ENCODE results near the gene ZKSCAN5.
"Not testable (repeated sequence)": the region's sequence is repeated elsewhere in the genome, so short reads cannot be mapped to it uniquely, and the experiment has no call there.

Gene ZKSCAN5

DNA sequence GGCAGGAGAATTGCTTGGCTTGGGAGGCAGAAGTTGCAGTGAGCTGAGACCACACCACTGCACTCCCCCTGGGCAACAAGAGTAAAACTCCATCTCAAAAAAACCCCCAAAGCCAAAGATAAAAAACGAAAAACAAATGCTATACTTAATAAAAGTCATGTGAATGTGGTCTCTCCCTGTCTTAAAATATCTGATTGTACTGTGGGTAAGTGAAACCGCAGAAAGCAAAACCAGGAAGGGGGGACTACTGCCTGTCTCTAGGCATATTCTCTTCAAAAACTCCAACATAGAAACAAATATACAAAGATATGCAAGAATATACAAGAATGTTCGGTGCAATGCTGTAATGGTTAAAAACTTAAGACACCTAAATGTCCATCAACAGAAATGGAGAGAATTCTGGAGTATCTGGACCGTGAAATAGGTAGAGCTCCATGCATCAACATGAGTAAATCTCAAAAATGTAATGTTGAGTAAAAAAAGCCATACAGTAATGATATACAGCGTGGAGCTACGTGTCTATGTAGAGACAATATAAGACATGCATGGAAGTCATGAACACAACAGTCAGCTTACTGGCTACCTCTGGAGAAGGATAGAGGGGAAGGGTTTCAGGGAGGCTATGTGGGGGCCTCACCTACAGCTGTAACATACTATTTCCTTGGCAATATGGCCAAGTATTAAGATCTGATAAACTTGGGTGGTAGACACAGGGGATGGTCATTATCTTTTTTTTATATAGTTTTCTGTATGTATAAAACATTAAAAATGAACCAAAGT, 6.5 kb upstream of the ZKSCAN5 start:
- DNase-seq (ENCODE audit: low read depth, low spot score): no peak

DNA sequence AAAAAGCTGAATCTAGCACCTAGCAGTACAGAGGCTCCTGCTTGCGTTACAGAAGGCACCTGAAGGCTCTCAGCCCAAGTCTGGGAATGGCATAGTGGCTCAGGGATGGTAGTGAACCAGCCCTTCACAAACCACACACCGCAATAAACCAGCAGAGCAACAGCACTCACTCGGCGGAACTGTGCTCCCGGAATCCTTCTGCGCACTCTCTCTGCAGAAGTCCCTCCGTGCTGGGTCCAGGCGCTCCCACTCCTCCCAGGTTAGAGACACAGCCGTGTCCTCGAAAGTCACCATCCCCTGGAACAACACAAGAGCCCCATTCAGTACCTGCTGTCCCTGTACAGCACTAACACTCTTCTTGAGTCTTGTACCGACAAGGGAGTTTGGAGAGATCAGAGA, 5.9 kb upstream of the ZKSCAN5 start:
- DNase-seq (ENCODE audit: low read depth, low spot score): no peak

DNA sequence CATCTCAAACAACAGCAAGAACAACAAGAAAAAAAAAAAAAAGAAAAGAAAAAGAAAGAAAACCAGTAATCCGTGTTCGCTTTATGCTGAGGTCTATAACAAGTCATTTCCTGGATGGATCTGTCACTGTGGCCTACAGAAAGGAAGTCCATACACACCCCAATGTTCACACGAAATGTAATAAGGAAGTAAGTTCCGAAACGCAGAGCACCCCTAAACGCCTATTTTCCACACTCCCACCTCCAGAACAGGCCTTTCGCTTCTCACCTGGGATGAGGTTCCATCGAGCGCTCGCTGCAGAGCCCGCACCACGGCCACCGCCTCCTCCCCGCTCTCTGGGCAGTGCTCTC, 5.1 kb upstream of the ZKSCAN5 start:
- no peak for DNase-seq (ENCODE audit: low read depth, low spot score)

DNA sequence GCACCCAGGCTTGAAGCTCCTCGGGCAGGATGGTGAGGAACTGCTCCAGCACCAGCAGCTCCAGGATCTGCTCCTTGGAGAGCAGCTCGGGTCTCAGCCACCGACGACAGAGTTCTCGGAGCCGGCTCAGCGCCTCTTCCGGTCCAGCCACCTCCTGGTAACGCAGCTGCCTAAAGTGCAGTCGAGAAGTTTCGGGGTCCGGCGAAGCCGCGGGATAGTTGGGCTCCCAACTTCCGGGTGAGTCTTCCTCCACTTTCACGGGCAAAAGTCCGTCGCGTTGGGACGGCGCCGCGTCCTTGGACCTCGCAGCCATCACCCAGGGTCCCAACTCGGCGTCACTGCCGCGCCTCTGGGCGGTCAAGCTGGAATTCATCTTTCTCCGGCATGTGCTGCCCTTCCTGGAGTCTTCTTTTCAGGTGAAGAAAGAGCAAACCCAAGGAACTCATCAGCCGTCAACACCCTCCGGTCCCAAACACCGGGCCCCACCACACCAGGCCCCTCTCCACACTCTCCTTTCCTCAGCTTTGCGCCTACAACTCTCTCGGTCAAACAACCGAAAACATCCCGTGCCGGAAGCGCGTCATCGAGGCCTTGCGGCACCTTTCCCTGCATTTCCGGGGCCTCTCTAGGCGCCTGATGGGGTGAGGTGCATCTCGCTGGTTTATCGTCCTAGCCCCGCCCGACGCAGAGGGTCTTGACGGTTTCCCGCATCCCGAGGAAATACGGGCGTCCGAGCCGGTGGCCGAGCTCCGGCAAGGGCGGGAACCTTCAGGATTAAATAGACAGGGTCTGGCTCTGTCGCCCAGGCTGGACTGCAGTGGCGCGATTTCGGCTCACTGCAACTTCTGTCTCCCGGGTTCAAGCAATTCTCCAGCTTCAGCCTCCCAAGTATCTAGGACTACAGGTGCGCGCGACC, 4.5 kb upstream of the ZKSCAN5 start, which contains the start of gene ZNF394:
Gene ZNF394, minus strand, starts transcription at position 561 of the 916 bp plus-strand sequence. Its CDS starts 188 bp downstream, at position 373.
- DNase-seq (ENCODE audit: low read depth, low spot score): peak; percentile 64

DNA sequence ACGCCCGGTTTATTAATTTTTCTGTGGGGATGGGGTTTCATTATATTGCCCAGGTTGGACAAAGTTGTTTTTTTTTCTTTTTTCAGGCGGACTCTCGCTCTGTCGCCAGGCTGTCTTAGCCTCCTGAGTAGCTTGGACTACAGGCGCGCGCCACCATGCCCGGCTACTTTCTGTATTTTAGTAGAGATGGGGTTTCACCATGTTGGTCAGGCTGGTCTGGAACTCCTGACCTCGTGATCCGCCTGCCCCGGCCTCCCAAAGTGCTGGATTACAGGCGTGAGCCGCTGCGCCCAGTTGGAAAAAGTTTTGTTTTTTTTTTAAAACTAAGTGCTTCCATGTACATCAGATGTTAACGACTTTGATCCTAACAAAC, 3.8 kb upstream of the ZKSCAN5 start:
- no peak for DNase-seq (ENCODE audit: low read depth, low spot score)

DNA sequence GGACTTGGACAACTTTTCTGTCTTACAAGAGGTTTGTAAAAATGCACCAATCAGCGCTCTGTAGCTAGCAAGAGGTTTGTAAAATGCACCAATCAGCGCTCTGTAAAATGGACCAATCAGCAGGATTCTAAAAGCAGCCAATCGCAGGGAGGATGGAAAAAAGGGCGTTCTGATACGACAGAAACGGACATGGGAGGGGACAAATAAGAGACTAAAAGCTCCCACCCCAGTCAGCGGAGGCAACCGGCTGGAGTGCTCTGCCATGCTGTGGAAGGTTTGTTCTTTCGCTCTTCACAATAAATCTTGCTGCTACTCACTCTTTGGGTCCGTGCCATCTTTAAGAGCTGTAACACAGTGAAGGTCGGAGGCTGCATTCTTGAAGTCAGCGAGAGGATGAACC, 3.2 kb upstream of the ZKSCAN5 start:
- not testable (repeated sequence) for DNase-seq (ENCODE audit: low read depth, low spot score)

DNA sequence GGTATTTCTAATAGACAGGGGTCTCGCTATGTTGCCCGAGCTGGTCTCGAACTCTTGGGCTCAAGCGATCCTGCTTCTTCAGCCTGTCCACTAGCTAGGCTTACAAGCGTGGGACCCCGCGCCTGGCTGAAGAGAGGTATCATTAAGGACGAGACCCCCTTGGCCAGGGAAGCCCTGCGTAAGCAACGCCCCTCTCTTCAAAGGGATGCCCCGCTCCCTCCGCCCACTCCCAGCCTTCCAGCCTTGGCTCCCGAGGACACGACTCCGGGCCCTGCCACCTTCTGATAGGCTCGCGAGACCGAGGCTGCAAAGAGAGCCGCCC, 220 bp upstream of the ZKSCAN5 start:
- DNase-seq (ENCODE audit: low read depth, low spot score): no peak

DNA sequence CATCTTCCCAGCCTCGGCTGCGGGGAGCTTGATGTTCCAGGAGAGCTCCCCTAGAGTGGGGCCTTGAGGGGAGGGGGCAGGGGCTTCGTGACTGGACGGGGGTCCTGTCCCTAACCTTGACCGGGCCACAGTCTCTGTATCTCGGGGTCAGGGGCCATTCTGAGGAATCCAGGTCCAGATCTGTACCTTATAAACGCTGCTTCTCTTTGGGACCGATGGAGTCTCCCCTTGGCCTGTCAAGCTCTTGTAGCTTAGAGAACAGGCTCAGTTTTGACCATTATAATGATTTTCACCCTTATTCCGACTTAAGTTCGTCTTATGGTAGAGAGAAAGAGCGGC, 831 bp downstream of the ZKSCAN5 start:
- DNase-seq (ENCODE audit: low read depth, low spot score): no peak

DNA sequence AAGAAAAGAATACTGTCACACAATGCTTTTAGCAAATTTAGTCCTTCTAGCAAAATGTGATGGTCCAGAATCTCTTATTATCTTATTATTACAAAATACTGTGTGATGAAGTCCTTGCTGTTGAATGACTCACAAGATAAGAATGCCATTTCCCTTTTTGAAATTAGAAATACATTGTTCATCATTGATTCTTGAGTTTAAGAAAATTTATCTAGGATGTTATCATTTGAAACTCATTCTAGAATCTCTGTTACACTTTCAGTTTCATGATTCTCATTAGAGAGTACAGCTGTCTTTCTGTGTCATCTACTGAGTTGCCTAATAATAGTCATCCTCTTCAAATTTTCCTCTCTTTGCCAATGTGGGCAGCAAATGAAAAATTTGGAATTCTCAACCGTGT, 9.6 kb downstream of the ZKSCAN5 start:
- DNase-seq (ENCODE audit: low read depth, low spot score): no peak

DNA sequence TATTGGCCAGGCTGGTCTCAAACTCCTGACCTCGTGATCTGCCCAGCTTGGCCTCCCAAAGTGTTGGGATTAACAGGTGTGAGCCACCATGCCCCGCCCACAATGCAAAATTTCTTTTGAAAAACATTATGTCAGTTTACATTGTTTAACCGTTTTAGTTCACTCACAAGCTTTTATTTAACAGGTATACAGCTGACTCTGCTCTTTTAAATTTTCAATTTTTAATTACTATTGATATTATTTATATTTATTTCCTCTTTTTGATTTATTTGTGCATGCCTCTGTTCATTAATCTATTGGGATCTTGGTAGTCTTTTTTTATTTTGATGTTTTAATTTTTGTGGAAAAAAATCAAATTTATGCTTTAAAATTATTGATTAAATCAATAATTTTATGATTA, 16.9 kb downstream of the ZKSCAN5 start:
- DNase-seq (ENCODE audit: low read depth, low spot score): no peak

DNA sequence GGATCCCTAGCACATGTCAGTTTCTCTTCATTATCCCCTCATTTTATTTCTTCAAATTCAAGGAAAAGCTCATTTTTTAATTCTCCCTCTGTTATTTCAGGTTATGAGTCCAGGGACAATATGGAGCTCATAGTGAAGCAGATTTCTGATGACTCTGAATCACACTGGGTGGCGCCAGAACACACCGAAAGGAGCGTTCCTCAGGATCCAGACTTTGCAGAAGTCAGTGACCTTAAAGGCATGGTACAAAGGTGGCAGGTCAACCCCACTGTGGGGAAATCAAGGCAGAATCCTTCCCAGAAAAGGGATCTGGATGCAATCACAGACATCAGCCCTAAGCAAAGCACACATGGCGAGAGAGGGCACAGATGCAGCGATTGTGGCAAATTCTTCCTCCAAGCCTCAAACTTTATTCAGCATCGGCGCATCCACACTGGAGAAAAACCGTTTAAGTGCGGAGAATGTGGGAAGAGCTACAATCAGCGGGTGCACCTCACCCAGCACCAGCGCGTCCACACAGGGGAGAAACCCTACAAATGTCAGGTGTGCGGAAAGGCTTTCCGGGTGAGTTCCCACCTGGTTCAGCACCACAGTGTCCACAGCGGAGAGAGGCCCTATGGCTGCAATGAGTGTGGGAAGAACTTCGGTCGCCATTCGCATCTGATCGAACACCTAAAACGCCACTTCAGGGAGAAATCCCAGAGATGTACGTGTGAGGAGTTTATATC, 21.4 kb downstream of the ZKSCAN5 start:
- no peak for DNase-seq (ENCODE audit: low read depth, low spot score)

DNA sequence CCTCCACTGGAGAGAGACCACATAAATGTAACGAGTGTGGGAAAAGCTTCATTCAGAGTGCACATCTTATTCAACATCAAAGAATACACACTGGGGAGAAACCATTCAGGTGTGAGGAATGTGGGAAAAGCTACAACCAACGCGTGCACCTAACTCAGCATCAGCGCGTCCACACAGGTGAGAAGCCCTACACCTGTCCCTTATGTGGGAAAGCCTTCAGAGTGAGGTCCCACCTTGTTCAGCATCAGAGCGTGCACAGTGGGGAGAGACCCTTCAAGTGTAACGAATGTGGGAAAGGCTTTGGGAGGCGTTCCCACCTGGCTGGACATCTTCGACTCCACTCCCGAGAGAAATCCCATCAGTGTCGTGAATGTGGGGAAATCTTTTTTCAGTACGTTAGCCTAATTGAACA, 26.9 kb downstream of the ZKSCAN5 start:
- DNase-seq (ENCODE audit: low read depth, low spot score): no peak

DNA sequence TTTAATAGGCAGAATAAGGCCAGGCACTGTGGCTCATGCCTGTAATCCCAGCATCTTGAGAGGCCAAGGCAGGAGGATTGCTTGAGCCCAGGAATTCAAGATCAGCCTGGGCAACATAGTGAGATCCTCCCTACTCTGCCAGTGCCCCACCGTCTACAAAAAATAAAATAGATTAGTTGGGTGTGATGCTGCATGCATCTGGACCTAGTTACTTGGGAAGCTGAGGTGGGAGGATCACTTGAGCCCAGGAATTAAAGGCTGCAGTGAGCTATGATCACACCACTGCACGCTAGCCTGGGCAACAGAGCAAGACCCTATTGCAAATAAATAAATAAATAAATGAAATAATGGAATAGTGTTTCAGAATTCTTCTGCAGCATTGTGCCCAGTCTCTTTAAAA, 31.2 kb downstream of the ZKSCAN5 start:
- DNase-seq (ENCODE audit: low read depth, low spot score): no peak

DNA sequence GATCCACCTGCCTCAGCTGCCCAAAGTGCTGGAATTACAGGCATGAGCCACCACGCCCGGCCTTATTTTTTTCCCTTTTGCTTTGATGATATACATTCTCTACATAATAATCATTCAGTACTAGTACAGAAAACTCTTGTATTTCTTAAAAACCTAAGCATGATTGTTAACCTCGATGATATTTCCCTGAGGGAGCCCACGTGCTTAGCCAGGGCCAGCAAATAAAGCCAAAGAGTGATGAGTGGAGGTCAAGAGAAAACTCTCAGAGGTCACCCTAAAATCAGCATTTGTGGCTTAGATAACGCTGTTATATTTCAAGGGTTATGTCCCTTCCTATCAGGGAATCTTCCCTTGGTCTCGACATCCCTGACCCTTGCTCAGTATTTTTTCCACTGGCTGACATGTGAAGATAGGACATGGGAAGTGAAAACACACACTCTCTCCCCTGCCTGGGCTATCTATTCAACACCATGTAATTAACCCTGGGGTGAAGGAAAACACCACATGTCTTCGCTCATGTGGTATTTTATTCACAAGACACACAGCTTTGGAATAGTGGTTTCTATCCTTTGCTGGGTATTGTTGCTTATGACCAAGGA, 34.9 kb downstream of the ZKSCAN5 start:
- no peak for DNase-seq (ENCODE audit: low read depth, low spot score)

DNA sequence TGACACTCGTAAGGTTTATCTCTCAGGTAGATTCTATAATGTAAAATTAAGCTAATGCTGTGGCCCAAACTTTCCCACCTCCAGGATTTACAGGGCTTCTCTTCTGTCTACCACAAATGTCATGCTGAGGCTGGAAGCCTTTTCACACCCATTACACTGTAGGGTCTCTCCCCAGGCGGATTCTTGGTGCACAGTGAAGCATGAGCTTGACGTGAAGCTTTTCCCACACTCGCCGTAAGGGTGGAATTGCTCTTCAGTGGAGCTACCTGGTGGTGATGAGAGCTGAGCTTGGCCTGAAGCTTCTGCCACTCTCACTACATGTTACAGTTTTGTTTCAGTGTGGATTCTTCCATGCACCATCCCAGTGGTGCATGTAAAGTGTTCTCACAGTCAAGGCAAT, 36.1 kb downstream of the ZKSCAN5 start:
- DNase-seq (ENCODE audit: low read depth, low spot score): no peak

DNA sequence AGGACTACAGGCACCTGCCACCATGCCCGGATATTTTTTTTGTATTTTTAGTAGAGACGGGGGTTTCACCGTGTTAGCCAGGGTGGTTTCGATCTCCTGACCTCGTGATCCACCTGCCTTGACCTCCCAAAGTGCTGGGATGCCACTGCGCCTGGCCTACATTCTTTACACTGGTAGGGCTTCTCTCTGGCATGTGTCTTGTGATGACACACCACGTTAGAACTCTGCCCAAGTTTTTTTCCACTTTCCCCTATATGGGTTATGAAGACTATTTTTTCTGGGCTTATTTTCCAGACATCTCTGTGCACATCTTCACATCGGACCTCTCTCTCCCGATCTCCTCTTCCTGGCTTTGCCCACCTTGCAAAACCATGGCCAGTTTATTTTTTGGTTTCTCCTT, 36.8 kb downstream of the ZKSCAN5 start:
- DNase-seq (ENCODE audit: low read depth, low spot score): no peak

DNA sequence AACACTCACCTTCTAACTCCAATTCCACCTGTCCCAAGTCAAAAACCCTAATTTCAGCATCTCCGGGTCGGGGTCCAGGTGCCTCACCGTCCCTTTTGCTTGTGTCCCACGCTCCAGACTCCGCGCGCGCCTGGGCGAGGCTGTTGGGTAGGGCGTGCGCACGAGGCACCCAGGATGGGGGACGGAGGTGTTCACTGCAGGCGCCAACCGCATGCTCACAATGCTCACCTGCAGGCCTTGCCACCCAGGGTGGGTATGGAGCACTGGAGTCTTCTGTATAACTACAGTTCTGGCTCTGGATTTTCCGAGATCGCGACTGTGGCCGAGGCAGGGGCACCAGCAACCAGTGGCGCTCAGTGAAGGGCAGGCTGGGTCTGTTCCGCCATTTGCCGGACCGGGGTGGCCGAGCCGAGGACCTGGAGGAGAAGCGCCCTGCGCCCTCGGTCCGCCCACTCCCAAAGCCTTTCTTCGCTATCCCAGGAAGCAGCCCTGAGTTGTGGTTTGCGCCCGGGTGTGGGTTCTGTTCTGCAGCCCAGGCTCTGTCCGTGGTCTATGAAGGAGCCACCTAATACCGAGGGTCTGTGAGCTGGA, 38.7 kb downstream of the ZKSCAN5 start:
- DNase-seq (ENCODE audit: low read depth, low spot score): no peak

DNA sequence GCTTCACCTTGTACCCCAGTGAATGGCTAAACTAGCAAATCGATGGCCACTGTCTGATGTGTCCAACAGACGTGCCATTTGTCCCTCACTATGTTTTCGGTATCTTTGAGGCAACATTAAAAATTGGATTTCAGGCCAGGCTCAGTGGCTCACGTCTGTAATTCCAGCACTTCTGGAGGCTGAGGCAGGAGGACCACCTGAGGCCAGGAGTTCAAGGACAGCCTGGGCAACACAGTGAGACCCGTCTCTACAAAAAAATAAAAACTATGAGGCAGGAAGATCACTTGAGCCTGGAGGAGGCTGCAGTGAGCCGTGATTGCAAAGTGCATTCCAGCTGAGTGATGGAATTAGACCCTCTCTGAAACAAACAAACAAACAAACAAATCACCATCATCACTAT, 39.5 kb downstream of the ZKSCAN5 start:
- DNase-seq (ENCODE audit: low read depth, low spot score): no peak

DNA sequence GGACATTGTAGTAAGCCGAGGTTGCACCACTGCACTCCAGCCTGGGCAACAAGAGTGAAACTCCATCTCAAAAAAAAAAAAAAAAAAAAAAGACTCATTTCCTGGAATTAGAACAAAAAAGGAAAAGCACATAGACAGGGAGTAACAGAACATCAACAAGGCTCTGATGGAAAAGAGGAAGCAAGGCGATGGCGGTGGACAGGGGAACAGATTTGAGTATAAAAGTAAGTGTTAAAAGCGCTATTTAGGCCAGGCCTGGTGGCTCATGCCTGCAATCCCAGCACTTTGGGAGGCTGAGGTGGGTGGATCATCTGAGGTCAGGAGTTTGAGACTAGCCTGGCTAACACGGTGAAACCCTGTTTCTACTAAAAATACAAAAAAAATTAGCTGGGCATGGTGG, 40.8 kb downstream of the ZKSCAN5 start:
- not testable (repeated sequence) for DNase-seq (ENCODE audit: low read depth, low spot score)

DNA sequence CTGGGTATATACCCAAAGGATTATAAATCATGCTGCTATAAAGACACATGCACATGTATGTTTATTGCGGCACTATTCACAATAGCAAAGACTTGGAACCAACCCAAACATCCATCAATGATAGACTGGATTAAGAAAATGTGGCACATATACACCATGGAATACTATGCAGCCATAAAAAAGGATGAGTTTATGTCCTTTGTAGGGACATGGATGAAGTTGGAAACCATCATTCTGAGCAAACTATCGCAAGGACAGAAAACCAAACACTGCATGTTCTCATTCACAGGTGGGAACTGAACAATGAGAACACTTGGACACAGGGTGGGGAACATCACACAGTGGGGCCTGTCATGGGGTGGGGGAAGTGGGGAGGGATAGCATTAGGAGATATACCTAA, 45.1 kb downstream of the ZKSCAN5 start:
- not testable (repeated sequence) for DNase-seq (ENCODE audit: low read depth, low spot score)

DNA sequence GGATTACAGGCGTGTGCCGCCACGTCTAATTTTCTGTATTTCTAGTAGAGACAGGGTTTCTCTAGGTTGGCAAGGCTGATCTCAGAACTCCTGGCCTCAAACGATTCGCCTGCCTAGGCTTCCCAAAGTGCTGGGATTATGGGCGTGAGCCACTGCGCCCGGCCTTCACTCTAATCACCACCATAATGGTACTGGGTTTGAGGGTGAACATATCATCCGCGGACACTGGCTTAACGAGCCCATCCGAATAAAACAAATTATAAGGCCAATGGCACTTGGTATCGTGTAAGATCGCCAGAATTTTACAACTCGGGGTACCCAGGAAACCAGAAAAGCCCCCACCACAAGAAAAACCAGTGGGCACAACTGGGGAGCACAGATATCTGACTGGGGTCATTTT, 46.9 kb downstream of the ZKSCAN5 start:
- DNase-seq (ENCODE audit: low read depth, low spot score): no peak
